H9 (cell line): ENCODE measurements around the gene OR11G2. TPM values are rescaled to one million over a fixed set of nuclear protein-coding genes. Genes with fewer than 3 reads are reported as not detected.

Experiments
- DNase-seq: peaks from one replicate; pipeline ENCODE4 v3.0.0-alpha.2; 2017
- H2AFZ ChIP-seq: one replicate; pipeline ENCODE4 v1.6.1; 2013; ENCODE audit warnings: mild to moderate bottlenecking, low read length, control low read depth, moderate library complexity
- H2AK5ac ChIP-seq: 2 replicates; pipeline ENCODE4 v1.6.1; 2013; ENCODE audit warnings: low read length, control low read depth, mixed read lengths; ENCODE audit not compliant: insufficient read length
- H2BK120ac ChIP-seq: one replicate; pipeline ENCODE4 v1.6.1; 2013; ENCODE audit warnings: low read depth, mild to moderate bottlenecking, low read length, control low read depth, inconsistent platforms; ENCODE audit not compliant: poor library complexity, severe bottlenecking
- H2BK12ac ChIP-seq: 2 replicates; pipeline ENCODE4 v1.6.1; 2013; ENCODE audit warnings: low read length, control low read depth, mixed read lengths, low read depth; ENCODE audit not compliant: insufficient read length
- H2BK15ac ChIP-seq: 2 replicates; pipeline ENCODE4 v1.6.1; 2013; ENCODE audit warnings: low read depth, low read length, control low read depth
- H2BK20ac ChIP-seq: one replicate; pipeline ENCODE4 v1.6.1; 2013; ENCODE audit warnings: low read depth, mild to moderate bottlenecking, low read length, control low read depth, inconsistent platforms; ENCODE audit not compliant: poor library complexity, severe bottlenecking
- H2BK5ac ChIP-seq: 2 replicates; pipeline ENCODE4 v1.6.1; 2013; ENCODE audit warnings: low read length, control low read depth, mixed read lengths; ENCODE audit not compliant: insufficient read length
- H3K14ac ChIP-seq: 2 replicates; pipeline ENCODE4 v1.6.1; 2013; ENCODE audit warnings: low read length, control low read depth; ENCODE audit not compliant: insufficient read depth
- H3K18ac ChIP-seq: 2 replicates; pipeline ENCODE4 v1.6.1; 2013; ENCODE audit warnings: low read depth, mild to moderate bottlenecking, mixed read lengths, low read length, control low read depth; ENCODE audit not compliant: insufficient read length
- H3K23ac ChIP-seq: 2 replicates; pipeline ENCODE4 v1.6.1; 2013; ENCODE audit warnings: low read length, control low read depth, mixed read lengths, low read depth; ENCODE audit not compliant: insufficient read length
- H3K23me2 ChIP-seq: 2 replicates; pipeline ENCODE4 v1.6.1; 2013; ENCODE audit warnings: low read depth, mild to moderate bottlenecking, mixed read lengths, low read length, control low read depth; ENCODE audit not compliant: insufficient read length, poor library complexity, severe bottlenecking
- H3K27ac ChIP-seq: 2 replicates; pipeline ENCODE4 v1.5.1; 2013; ENCODE audit warnings: low read length, control low read depth, mixed read lengths, low read depth; ENCODE audit not compliant: insufficient read length
- H3K27me3 ChIP-seq: 2 replicates; pipeline ENCODE4 v1.6.1; 2013; ENCODE audit warnings: low read length, control low read depth, inconsistent platforms; ENCODE audit not compliant: insufficient read depth
- H3K4ac ChIP-seq: 2 replicates; pipeline ENCODE4 v1.6.1; 2013; ENCODE audit warnings: low read depth, mild to moderate bottlenecking, control low read depth, inconsistent platforms, low read length, moderate library complexity
- H3K4me1 ChIP-seq: 2 replicates; pipeline ENCODE4 v1.6.1; 2013; ENCODE audit warnings: low read length, control low read depth, inconsistent platforms; ENCODE audit not compliant: insufficient read depth
- H3K4me2 ChIP-seq: 2 replicates; pipeline ENCODE4 v1.6.1; 2013; ENCODE audit warnings: low read length, control low read depth, mixed read lengths; ENCODE audit not compliant: insufficient read length, insufficient read depth
- H3K56ac ChIP-seq: 2 replicates; pipeline ENCODE4 v1.6.1; 2013; ENCODE audit warnings: low read depth, mild to moderate bottlenecking, mixed read lengths, low read length, control low read depth; ENCODE audit not compliant: insufficient read length
- H3K79me1 ChIP-seq: 2 replicates; pipeline ENCODE4 v1.6.1; 2013; ENCODE audit warnings: low read depth, mild to moderate bottlenecking, moderate library complexity, low read length, control low read depth, inconsistent platforms; ENCODE audit not compliant: insufficient read depth, poor library complexity, severe bottlenecking
- H3K79me2 ChIP-seq: 2 replicates; pipeline ENCODE4 v1.6.1; 2013; ENCODE audit warnings: low read length, control low read depth, inconsistent platforms; ENCODE audit not compliant: insufficient read depth
- H3K9ac ChIP-seq: 2 replicates; pipeline ENCODE4 v1.6.1; 2013; ENCODE audit warnings: low read length, control low read depth, mixed read lengths; ENCODE audit not compliant: insufficient read length; ENCODE audit errors: extremely low read depth
- H3K9me3 ChIP-seq: one replicate; pipeline ENCODE4 v1.6.1; 2013; ENCODE audit warnings: low read depth, low read length, inconsistent platforms; ENCODE audit not compliant: control insufficient read depth
- H3T11ph ChIP-seq: one replicate; pipeline ENCODE4 v1.6.1; 2013; ENCODE audit warnings: mild to moderate bottlenecking, low read length, control low read depth, inconsistent platforms
- H4K20me1 ChIP-seq: one replicate; pipeline ENCODE4 v1.6.1; 2013; ENCODE audit not compliant: control insufficient read depth, insufficient read length, insufficient read depth
- H4K5ac ChIP-seq: 2 replicates; pipeline ENCODE4 v1.6.1; 2013; ENCODE audit warnings: low read depth, mild to moderate bottlenecking, mixed read lengths, low read length, control low read depth; ENCODE audit not compliant: insufficient read length
- H4K8ac ChIP-seq: replicated peaks from 2 replicates; pipeline ENCODE4 v1.6.1; 2013; ENCODE audit warnings: low read length, control low read depth, mixed read lengths, low read depth; ENCODE audit not compliant: insufficient read length
- H4K91ac ChIP-seq: 2 replicates; pipeline ENCODE4 v1.6.1; 2013; ENCODE audit warnings: low read depth, mild to moderate bottlenecking, moderate library complexity, mixed read lengths, low read length, control low read depth; ENCODE audit not compliant: insufficient read length
- H3K27ac Mint-ChIP-seq, 3 experiments: 2 replicates in 2 of 3; 3 replicates in 1 of 3; pipeline ENCODE4 v1.8.0; 2020 to 2021; ENCODE audit warnings: mixed read lengths in 3 of 3, mild to moderate bottlenecking in 1 of 3, moderate library complexity in 1 of 3
- H3K27me3 Mint-ChIP-seq: 2 replicates; pipeline ENCODE4 v1.8.0; 2021; ENCODE audit warnings: low read depth, mild to moderate bottlenecking, moderate library complexity, mixed read lengths
- H3K36me3 Mint-ChIP-seq, 3 experiments: 2 replicates in 2 of 3; 3 replicates in 1 of 3; pipeline ENCODE4 v1.8.0; 2020 to 2021; ENCODE audit warnings: low read depth in 3 of 3, mixed read lengths in 3 of 3; ENCODE audit not compliant: insufficient read depth in 1 of 3
- H3K4me1 Mint-ChIP-seq, 2 experiments: 2 replicates each; pipeline ENCODE4 v1.8.0; 2020; ENCODE audit warnings: mixed read lengths in 2 of 2
- H3K4me3 Mint-ChIP-seq, 2 experiments: 2 replicates in 1 of 2; 3 replicates in 1 of 2; pipeline ENCODE4 v1.8.0; 2020 to 2021; ENCODE audit warnings: mild to moderate bottlenecking in 2 of 2, mixed read lengths in 2 of 2, moderate library complexity in 1 of 2
- H3K9me3 Mint-ChIP-seq, 2 experiments: 2 replicates in 1 of 2; 3 replicates in 1 of 2; pipeline ENCODE4 v1.8.0; 2020; ENCODE audit warnings: mild to moderate bottlenecking in 2 of 2, mixed read lengths in 2 of 2, moderate library complexity in 1 of 2
- WGBS: extraction: QIAGEN DNeasy Blood & Tissue Kit; methylation state at CpG from one replicate; pipeline ENCODE4 v1.1.7; 2013; ENCODE audit warnings: missing lambda C conversion rate, low lambda C conversion rate, mixed read lengths; ENCODE audit not compliant: insufficient read length; ENCODE audit errors: extremely low coverage; 5-methylcytosine and 5-hydroxymethylcytosine counted together
- total RNA-seq: library from RNA; stranded (reverse); gene quantifications from 2 replicates; pipeline ENCODE4 v1.2.1, GENCODE V29; 2021
- TF ChIP-seq, protein P1 (sequence below): fragments of 200-600 bp; sonication (generic); conservative IDR thresholded peaks from 3 replicates; pipeline ENCODE4 v1.8.0; 2021; ENCODE audit warnings: antibody characterized with exemption, mild to moderate bottlenecking

OR11G2 gene
- total RNA-seq, 1 experiment from 2014 or later: not detected

DNA sequence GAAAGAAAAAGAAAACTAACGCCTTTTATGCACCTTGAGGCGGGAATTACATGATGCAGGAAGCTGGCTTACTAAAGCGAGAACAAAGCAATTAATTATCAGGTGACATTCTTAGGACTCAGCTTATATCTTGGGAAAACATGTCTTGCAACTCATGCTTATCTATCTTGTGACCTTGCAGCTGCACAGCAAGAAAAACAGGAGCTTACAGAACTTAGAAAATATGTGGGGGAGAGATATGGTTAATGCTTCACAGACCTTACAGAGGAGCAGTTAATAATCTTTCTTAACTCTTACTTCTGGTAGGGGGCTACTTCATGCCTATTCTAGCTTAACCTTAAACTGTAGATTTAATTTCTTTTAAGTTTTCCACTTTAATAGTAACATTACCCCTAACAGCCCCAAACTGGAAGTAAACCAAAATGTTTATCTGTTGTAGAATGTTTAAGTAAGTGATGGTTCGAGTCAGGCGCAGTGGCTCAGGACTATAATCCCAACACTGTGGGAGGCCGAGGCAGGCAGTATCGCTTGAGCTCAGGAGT lies 13.2 kb upstream of the OR11G2 start:
- Mint-ChIP-seq H3K4me3 (no peak overlapping the region), H3K9me3 (peaks cover 89 to 93% of the 10 kb centered on the region in 2 experiments), H3K27me3 (no peaks in the 10 kb centered on the region; the same call in 1 of the 2 replicates), H3K4me1 (no peaks in the 10 kb centered on the region), H3K27ac (no peak overlapping the region), H3K36me3 (peaks cover 0 to 33% (median 9%) of the 10 kb centered on the region in 3 experiments; a peak in 6 of 7 replicates)
- Histone ChIP-seq H2BK5ac (no peak overlapping the region), H3K18ac (no peak overlapping the region), H2BK20ac (no peak overlapping the region), H3K14ac (no peak overlapping the region), H2AK5ac (no peak overlapping the region), H2BK12ac (no peak overlapping the region), H3K9me3 (peaks cover 58% of the 10 kb centered on the region), H3K23me2 (no peaks in the 10 kb centered on the region), H3K79me1 (no peaks in the 10 kb centered on the region), H2BK15ac (no peak overlapping the region), H4K91ac (no peak overlapping the region), H3K4me1 (no peaks in the 10 kb centered on the region), H3K9ac (no peak overlapping the region), H3K79me2 (no peaks in the 10 kb centered on the region), H2BK120ac (no peak overlapping the region), H4K20me1 (no peaks in the 10 kb centered on the region), H3K27me3 (no peaks in the 10 kb centered on the region; the same call in 1 of the 2 replicates), H3K4me2 (no peak overlapping the region), H3T11ph (no peak overlapping the region), H3K4ac (no peak overlapping the region), H3K27ac (no peak overlapping the region), H2AFZ (no peak overlapping the region), H4K5ac (no peak overlapping the region), H3K56ac (no peak overlapping the region), H4K8ac (no peak overlapping the region), H3K23ac (no peak overlapping the region)
- TF ChIP-seq, protein P1, sequence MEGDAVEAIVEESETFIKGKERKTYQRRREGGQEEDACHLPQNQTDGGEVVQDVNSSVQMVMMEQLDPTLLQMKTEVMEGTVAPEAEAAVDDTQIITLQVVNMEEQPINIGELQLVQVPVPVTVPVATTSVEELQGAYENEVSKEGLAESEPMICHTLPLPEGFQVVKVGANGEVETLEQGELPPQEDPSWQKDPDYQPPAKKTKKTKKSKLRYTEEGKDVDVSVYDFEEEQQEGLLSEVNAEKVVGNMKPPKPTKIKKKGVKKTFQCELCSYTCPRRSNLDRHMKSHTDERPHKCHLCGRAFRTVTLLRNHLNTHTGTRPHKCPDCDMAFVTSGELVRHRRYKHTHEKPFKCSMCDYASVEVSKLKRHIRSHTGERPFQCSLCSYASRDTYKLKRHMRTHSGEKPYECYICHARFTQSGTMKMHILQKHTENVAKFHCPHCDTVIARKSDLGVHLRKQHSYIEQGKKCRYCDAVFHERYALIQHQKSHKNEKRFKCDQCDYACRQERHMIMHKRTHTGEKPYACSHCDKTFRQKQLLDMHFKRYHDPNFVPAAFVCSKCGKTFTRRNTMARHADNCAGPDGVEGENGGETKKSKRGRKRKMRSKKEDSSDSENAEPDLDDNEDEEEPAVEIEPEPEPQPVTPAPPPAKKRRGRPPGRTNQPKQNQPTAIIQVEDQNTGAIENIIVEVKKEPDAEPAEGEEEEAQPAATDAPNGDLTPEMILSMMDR: no peak
- no peak for DNase-seq
- WGBS: no CpG with 5 or more reads among the region's 7 CpGs
